Measurements from ENCODE around the gene VSX2. TPM values are rescaled to one million over a fixed set of nuclear protein-coding genes. Genes with fewer than 3 reads are reported as not detected.
"Not testable (repeated sequence)": the region's sequence is repeated elsewhere in the genome, so short reads cannot be mapped to it uniquely, and the experiment has no call there.

VSX2 gene
- total RNA-seq, 3 donors from 2014 or later (not counting 1 experiment from before 2014, with no cell fraction given) = not detected

- H3K4me3 ChIP-seq (ENCODE audit: low read length) = no peak overlapping the region
- Mint-ChIP-seq H3K9me3 (no peaks in the 10 kb centered on the region), H3K4me1 (no peaks in the 10 kb centered on the region), H3K27ac (no peak overlapping the region), H3K36me3 (no peaks in the 10 kb centered on the region), H3K4me3 (no peak overlapping the region), H3K27me3 (ENCODE audit: low read depth in 2 of 2) (peaks cover 4 to 19% of the 10 kb centered on the region in 2 donors)
- DNase-seq (no peak), ATAC-seq (no peak)
- intact Hi-C loops (cut with micrococcal nuclease) = no loop called here
- 71% methylated on average over 3 of the region's 3 CpGs for WGBS (ENCODE audit: insufficient coverage)
- H3K9me3 ChIP-seq (ENCODE audit: control insufficient read depth, insufficient read depth, low read length) = no peaks in the 10 kb centered on the region
- TF ChIP-seq CTCF (IDR thresholded peaks at IDR 0.05) = no peak
- no peaks in the 10 kb centered on the region for H3K4me1 ChIP-seq (ENCODE audit: control insufficient read depth, insufficient read depth, low read length)
- no peaks in the 10 kb centered on the region for H3K27me3 ChIP-seq (ENCODE audit: control insufficient read depth, insufficient read depth, low read length)
- no peak overlapping the region for H3K27ac ChIP-seq (ENCODE audit: low read length)
- no peaks in the 10 kb centered on the region for H3K36me3 ChIP-seq (ENCODE audit: control insufficient read depth, insufficient read depth, low read length)
Measured at GRCh38 chr14:74267588-74267987, 28.3 kb downstream of the VSX2 start.

DNA sequence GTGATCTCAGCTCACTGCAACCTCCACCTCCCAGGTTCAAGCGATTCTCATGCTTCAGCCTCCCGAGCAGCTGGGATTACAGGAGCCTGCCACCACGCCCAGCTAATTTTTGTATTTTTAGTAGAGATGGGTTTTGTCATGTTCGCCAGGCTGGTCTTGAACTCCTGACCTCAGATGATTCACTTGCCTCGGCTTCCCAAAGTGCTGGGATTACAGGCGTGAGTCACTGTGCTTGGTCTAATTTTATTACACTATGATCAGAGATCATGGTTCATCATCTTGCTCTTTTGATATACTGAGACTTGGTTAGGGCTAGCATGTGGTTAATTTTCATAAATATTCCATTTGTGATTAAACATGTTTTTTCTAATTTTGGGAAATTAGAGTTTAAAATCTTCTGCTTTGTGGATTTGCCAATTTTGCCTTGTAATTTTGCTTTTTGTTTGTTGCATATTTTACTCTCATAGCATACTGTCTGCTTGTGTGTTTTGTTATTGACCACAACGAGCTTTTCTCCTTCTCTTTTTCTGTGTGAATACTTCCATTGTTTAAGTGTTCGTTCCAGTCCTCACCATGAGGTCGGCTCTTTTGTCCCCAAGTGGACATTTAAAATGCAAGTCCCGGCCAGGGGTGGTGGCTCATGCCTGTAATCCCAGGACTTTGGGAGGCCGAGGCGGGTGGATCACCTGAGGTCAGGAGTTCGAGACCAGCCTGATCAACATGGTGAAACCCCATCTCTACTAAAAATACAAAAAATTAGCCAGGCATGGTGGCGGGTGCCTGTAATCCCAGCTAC lies 31.3 kb downstream of the VSX2 start:
- H3K9me3 Mint-ChIP-seq; H3K4me1 Mint-ChIP-seq; H3K36me3 ChIP-seq (ENCODE audit: control insufficient read depth, insufficient read depth, low read length); H3K4me3 ChIP-seq (ENCODE audit: low read length); H3K36me3 Mint-ChIP-seq; intact Hi-C loops (cut with micrococcal nuclease); H3K4me3 Mint-ChIP-seq; ATAC-seq; DNase-seq; H3K9me3 ChIP-seq (ENCODE audit: control insufficient read depth, insufficient read depth, low read length); H3K27me3 ChIP-seq (ENCODE audit: control insufficient read depth, insufficient read depth, low read length); H3K4me1 ChIP-seq (ENCODE audit: control insufficient read depth, insufficient read depth, low read length); H3K27ac ChIP-seq (ENCODE audit: low read length); H3K27ac Mint-ChIP-seq: not testable (repeated sequence)
- H3K27me3 Mint-ChIP-seq (ENCODE audit: low read depth in 2 of 2) = peaks cover 4 to 19% of the 10 kb centered on the region in 2 donors
- 78% methylated on average over 13 of the region's 14 CpGs for WGBS (ENCODE audit: insufficient coverage)

DNA sequence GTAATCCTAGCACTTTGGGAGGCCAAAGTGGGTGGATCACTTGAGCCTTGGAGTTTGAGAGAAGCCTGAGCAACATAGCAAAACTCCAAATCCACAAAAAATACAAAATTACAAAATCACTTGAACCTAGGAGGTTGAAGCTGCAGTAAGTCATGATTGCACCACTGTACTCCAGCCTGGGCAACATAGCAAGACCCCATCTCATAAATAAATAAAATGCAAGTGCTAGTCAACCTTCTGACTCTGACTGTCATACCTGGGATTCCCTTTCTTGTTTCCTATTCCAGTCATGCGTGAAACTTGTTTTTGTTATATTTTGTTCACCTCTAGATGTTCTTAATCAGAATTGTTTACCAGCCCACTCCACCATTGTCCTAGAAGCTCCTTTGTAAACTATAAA lies 32.1 kb downstream of the VSX2 start:
- intact Hi-C loops (cut with micrococcal nuclease) = no loop called here
- ATAC-seq (no peak), DNase-seq (no peak)
- Histone ChIP-seq H3K36me3 (ENCODE audit: control insufficient read depth, insufficient read depth, low read length) (no peaks in the 10 kb centered on the region), H3K27me3 (ENCODE audit: control insufficient read depth, insufficient read depth, low read length) (no peaks in the 10 kb centered on the region), H3K4me1 (ENCODE audit: control insufficient read depth, insufficient read depth, low read length) (no peaks in the 10 kb centered on the region), H3K27ac (ENCODE audit: low read length) (no peak overlapping the region), H3K4me3 (ENCODE audit: low read length) (no peak overlapping the region), H3K9me3 (ENCODE audit: control insufficient read depth, insufficient read depth, low read length) (no peaks in the 10 kb centered on the region)
- H3K36me3 Mint-ChIP-seq = no peaks in the 10 kb centered on the region
- H3K27ac Mint-ChIP-seq = no peak overlapping the region
- peaks cover 0 to 6% of the 10 kb centered on the region in 2 donors for H3K4me1 Mint-ChIP-seq
- TF ChIP-seq CTCF (IDR thresholded peaks at IDR 0.05) = no peak
- H3K27me3 Mint-ChIP-seq (ENCODE audit: low read depth in 2 of 2) = peaks cover 4 to 19% of the 10 kb centered on the region in 2 donors
- no peaks in the 10 kb centered on the region for H3K9me3 Mint-ChIP-seq
- no peak overlapping the region for H3K4me3 Mint-ChIP-seq
- WGBS (ENCODE audit: insufficient coverage) = 100% methylated on average over 1 of the region's 1 CpG

DNA sequence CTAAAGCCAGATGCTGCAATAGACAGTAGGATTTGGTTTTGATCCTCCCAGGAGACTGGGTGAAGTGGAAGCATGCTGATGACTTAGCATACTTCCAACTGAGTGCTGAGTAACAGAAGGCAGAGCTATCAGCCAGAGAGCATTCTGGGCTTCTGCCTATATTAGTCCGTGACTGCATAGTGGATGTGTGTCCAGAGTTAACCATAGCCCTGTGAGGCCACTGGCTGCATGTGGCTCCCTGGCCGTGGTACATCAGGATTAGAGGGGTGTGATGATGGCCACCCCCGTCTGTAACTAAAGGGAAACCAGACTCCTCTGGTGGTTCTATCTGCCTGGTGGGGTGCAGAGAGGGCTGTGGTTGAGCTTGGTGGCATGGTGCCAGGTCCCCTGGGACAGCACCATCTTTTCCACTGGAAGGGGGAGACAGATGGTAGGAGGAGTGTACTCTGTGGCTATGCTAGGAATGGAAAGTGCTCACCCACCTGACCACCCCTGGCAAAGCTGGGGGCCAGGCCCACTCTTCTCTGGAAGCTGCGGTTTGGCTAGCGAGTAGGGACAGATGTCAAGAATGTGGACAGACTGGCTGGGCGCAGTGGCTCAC lies 36.1 kb downstream of the VSX2 start:
- H3K4me1 ChIP-seq (ENCODE audit: control insufficient read depth, insufficient read depth, low read length) = no peaks in the 10 kb centered on the region
- H3K27me3 Mint-ChIP-seq (ENCODE audit: low read depth in 2 of 2) = peaks cover 4 to 7% of the 10 kb centered on the region in 2 donors
- H3K4me3 ChIP-seq (ENCODE audit: low read length) = no peak overlapping the region
- ATAC-seq (peak in 1 of 3 donors; percentile 23), DNase-seq (no peak)
- H3K36me3 Mint-ChIP-seq = no peaks in the 10 kb centered on the region
- no peak overlapping the region for H3K27ac Mint-ChIP-seq
- peaks cover 2 to 3% of the 10 kb centered on the region in 2 donors for H3K9me3 Mint-ChIP-seq
- no peak overlapping the region for H3K4me3 Mint-ChIP-seq
- peaks cover 0 to 6% of the 10 kb centered on the region in 2 donors for H3K4me1 Mint-ChIP-seq
- H3K36me3 ChIP-seq (ENCODE audit: control insufficient read depth, insufficient read depth, low read length) = no peaks in the 10 kb centered on the region
- H3K27me3 ChIP-seq (ENCODE audit: control insufficient read depth, insufficient read depth, low read length) = no peaks in the 10 kb centered on the region
- no peak for TF ChIP-seq CTCF (IDR thresholded peaks at IDR 0.05)
- intact Hi-C loops (cut with micrococcal nuclease) = no loop called here
- peaks cover 8% of the 10 kb centered on the region for H3K9me3 ChIP-seq (ENCODE audit: control insufficient read depth, insufficient read depth, low read length)
- H3K27ac ChIP-seq (ENCODE audit: low read length) = no peak overlapping the region
- 43% methylated on average over 6 of the region's 6 CpGs for WGBS (ENCODE audit: insufficient coverage)

Data from natural killer cell (primary cell).